Urinary bladder (tissue), 4 donors: ENCODE data around the gene C6orf141. TPM values are rescaled to one million over a fixed set of nuclear protein-coding genes. Genes with fewer than 3 reads are reported as not detected.
"Not testable (repeated sequence)": the region's sequence is repeated elsewhere in the genome, so short reads cannot be mapped to it uniquely, and the experiment has no call there.

ENCODE experiments used
- DNase-seq: peaks from one replicate; pipeline ENCODE4 v3.0.0-alpha.2; 2015; ENCODE audit errors: extremely low spot score
- H3K27ac ChIP-seq: one replicate; pipeline ENCODE4 v1.5.1; 2013; ENCODE audit warnings: low read depth, mild to moderate bottlenecking, moderate library complexity
- H3K36me3 ChIP-seq: one replicate; pipeline ENCODE4 v1.6.1; 2013; ENCODE audit warnings: mild to moderate bottlenecking, moderate library complexity; ENCODE audit not compliant: insufficient read depth
- H3K4me1 ChIP-seq: one replicate; pipeline ENCODE4 v1.6.1; 2013; ENCODE audit warnings: mild to moderate bottlenecking, moderate library complexity; ENCODE audit not compliant: insufficient read depth
- H3K4me3 ChIP-seq: one replicate; pipeline ENCODE4 v1.5.1; 2013; ENCODE audit warnings: low read depth, low read length
- WGBS: extraction: QIAGEN DNeasy Blood & Tissue Kit; methylation state at CpG from one replicate; pipeline ENCODE4 v1.1.7; 2013; 5-methylcytosine and 5-hydroxymethylcytosine counted together
- polyA plus RNA-seq: library from polyadenylated mRNA; stranded (reverse); fragments of 200-250 nt; gene quantifications from one replicate; pipeline ENCODE4 v1.2.3, GENCODE V29; 2013
- total RNA-seq: library from RNA; depleted of rRNA; stranded (reverse); fragments of >200 nt; gene quantifications from one replicate; pipeline ENCODE4 v1.2.3, GENCODE V29; 2014
- donor health status: healthy with polysubstance abuse.
- donor health status: healthy.

Gene C6orf141
- total and polyA plus RNA-seq, 2 donors: 2.3 to 3.1 TPM

DNA sequence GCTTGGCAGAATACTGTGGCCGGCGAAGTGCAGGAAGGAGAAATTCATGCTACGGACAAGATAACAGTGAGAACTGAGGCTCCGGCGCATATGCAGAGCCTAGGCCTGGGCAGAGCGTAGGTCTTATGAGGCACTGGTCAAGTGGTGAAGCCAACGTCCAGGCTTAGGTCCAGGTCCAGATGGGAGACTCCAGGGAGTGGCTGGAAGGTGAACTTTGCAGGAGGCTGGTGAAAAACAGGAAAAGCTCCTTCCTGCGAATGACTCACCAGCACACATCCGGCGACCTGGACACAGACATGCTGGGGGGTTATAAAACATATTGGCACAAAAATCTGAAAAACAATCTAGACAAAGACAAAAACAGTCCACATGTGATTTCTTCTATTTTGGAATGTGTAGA, 15.4 kb downstream of the C6orf141 start:
- no peaks in the 10 kb centered on the region for H3K36me3 ChIP-seq
- no peak overlapping the region for H3K27ac ChIP-seq
- H3K4me3 ChIP-seq: no peak overlapping the region
- WGBS: 70% methylated on average over 10 of the region's 10 CpGs
- H3K4me1 ChIP-seq: no peaks in the 10 kb centered on the region
- no peak for DNase-seq

DNA sequence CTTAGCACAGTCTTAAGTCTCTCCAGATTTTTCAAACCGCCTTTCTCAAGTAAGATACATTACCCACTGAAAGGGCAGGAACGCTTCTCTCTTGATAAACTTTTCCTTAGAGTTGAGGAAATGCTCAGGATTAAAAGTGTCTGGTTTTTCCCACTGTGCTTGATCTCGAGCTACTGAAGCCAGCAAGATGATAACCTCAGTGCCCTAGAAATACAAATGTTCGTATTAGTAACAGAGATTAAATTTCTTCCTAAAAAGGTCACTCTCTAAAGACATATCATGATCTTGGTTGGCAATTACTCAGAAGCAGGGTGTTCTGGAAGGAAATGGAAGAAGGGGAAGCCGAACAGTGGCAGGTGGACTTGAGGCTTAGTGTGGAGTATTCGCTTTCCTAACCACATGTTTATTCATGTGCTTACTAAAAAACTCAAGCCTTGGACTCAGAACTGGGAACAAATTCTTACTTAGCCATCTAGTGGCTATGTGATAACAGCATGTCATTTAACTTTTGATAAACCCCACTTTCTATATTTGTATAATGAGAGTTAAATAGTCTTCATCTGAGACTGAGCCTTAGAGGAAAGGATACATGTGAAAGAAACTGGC, 20.1 kb downstream of the C6orf141 start:
- Histone ChIP-seq H3K4me3 (no peak overlapping the region), H3K27ac (no peak overlapping the region), H3K4me1 (no peaks in the 10 kb centered on the region), H3K36me3 (no peaks in the 10 kb centered on the region)
- WGBS: 26% methylated on average over 6 of the region's 6 CpGs
- DNase-seq: no peak

DNA sequence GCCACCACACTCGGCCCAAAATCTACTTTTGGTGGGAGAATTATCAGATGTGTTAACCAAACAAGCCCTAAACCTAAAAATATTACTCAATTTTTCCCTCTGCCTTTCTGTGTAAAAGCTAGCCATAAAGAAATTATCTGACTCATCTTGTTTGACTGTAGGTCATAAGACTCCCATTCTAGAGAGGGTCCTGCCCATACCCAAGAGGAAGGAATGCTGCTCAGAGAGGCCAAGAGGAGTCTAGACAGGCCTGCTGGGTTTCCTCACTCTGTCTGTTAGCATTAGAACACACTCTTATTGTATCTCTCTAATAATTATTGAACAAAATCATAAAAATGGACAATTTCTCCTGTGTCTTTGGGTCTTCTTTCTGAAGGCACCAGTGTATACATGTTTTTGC, 26.1 kb downstream of the C6orf141 start:
- no peak overlapping the region for H3K4me3 ChIP-seq
- H3K4me1 ChIP-seq: no peaks in the 10 kb centered on the region
- 79% methylated on average over 1 of the region's 1 CpG for WGBS
- no peaks in the 10 kb centered on the region for H3K36me3 ChIP-seq
- no peak overlapping the region for H3K27ac ChIP-seq
- no peak for DNase-seq

DNA sequence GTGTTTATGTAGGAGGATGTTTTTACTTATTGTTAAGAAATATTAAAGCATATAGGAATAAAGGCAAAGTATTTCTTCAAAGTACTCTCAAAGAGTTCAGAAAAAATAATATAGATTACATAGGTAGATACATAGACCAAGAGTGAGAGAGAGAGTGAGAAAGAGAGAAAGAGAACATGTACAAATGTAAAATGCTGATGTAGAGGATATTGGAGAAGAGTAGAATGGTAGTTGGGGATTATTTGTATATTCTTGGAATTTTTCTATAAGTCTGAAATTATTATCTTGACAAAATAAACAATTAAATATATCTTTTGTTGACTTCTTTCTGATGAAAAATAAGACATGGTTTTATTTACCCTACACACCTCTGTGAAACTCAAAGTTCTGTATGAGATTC, 29.2 kb downstream of the C6orf141 start:
- no peaks in the 10 kb centered on the region for H3K36me3 ChIP-seq
- no peaks in the 10 kb centered on the region for H3K4me1 ChIP-seq
- no peak overlapping the region for H3K4me3 ChIP-seq
- DNase-seq: no peak
- H3K27ac ChIP-seq: no peak overlapping the region

DNA sequence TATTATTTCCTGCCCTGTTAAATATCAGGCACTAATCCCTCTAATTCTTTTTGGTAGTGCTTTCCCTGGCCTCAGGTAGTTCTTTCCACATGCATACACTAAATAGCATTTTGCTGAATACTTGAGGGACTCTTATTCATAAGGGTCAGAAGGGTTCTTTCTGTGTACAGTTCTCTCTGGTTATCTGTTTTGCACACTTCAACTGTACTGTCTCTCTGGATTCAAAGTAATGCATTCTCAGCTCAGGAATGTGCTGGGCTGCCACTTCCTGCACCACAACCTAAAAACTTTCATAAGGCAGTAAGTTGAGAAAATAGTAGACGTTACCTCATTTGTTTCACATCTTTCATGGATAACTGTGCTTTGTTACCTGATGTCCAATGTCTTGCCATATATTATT, 32.1 kb downstream of the C6orf141 start:
- no peak for DNase-seq
- Histone ChIP-seq H3K4me3 (no peak overlapping the region), H3K36me3 (no peaks in the 10 kb centered on the region), H3K4me1 (no peaks in the 10 kb centered on the region), H3K27ac (no peak overlapping the region)
- 71% methylated on average over 1 of the region's 1 CpG for WGBS

DNA sequence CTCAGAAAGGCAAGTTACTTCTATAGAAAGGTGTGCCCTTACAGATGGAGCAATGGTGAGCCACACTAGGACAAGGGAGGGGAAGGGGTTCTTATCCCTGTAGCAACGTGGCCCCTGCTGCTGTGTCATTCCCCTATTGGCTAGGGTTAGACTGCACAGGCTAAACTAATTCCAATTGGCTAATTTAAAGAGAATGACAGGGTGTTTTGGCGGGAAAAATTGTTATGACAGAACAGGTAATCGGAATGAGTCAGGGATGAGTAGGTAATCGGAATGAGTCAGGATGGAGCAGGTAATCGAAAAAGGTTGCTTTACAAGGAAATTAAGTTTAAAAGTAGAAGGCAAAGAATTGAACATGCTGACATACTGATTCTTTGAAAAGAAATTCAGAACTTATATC, 36.8 kb downstream of the C6orf141 start:
- not testable (repeated sequence) for H3K4me1 ChIP-seq, DNase-seq, H3K4me3 ChIP-seq, H3K36me3 ChIP-seq, H3K27ac ChIP-seq
- WGBS: 87% methylated on average over 5 of the region's 5 CpGs

Other genes with a start within 250 kb of the C6orf141 start
- gene MMUT, start 87.4 kb upstream of the C6orf141 start, total RNA-seq: 23.4 TPM
- gene MMUT, start 87.4 kb upstream of the C6orf141 start, polyA plus RNA-seq: 21.5 TPM
- 15.9 TPM for gene CENPQ, start 87.3 kb upstream of the C6orf141 start, total RNA-seq
- 6.8 TPM for gene CENPQ, start 87.3 kb upstream of the C6orf141 start, polyA plus RNA-seq
- gene GLYATL3, start 50.7 kb upstream of the C6orf141 start, total RNA-seq: not detected
- not detected for gene GLYATL3, start 50.7 kb upstream of the C6orf141 start, polyA plus RNA-seq
- gene RHAG, start 86.2 kb downstream of the C6orf141 start, total RNA-seq: 1.0 TPM
- 0.24 TPM for gene RHAG, start 86.2 kb downstream of the C6orf141 start, polyA plus RNA-seq
- gene CRISP2, start 162.9 kb downstream of the C6orf141 start, total RNA-seq: not detected
- not detected for gene CRISP2, start 162.9 kb downstream of the C6orf141 start, polyA plus RNA-seq
- 31.8 TPM for gene CRISP3, start 193.7 kb downstream of the C6orf141 start, total RNA-seq
- gene CRISP3, start 193.7 kb downstream of the C6orf141 start, polyA plus RNA-seq: 0.65 TPM
- not detected for gene PGK2, start 236.6 kb downstream of the C6orf141 start, total RNA-seq
- gene PGK2, start 236.6 kb downstream of the C6orf141 start, polyA plus RNA-seq: not detected